GM18519 (cell line): ENCODE measurements around the gene GSDMA.
"Not testable (repeated sequence)": the region's sequence is repeated elsewhere in the genome, so short reads cannot be mapped to it uniquely, and the experiment has no call there.

ENCODE experiments used
- ATAC-seq: cut with Tn5 transposase; IDR thresholded peaks from one replicate; pipeline ENCODE4 v1.9.1; 2021; ENCODE audit warnings: mild to moderate bottlenecking, moderate library complexity; ENCODE audit not compliant: unreplicated experiment, low FRiP score

GSDMA gene

GRCh38 chr17:39988206-39988810 lies 25.5 kb downstream of the GSDMA start:
- no peak for ATAC-seq

- no peak for ATAC-seq
Observed at GRCh38 chr17:39994448-39994847, 31.6 kb downstream of the GSDMA start.

- ATAC-seq = no peak
Observed at GRCh38 chr17:39995438-39995837, 32.6 kb downstream of the GSDMA start.

- no peak for ATAC-seq
Observed at GRCh38 chr17:39996162-39996561, 33.4 kb downstream of the GSDMA start.

- ATAC-seq = no peak
Observed at GRCh38 chr17:39996800-39997199, 34.0 kb downstream of the GSDMA start.

- ATAC-seq = no peak
Observed at GRCh38 chr17:39997543-39997942, 34.7 kb downstream of the GSDMA start.

GRCh38 chr17:39999067-39999466 lies 36.3 kb downstream of the GSDMA start:
- ATAC-seq = no peak

GRCh38 chr17:40000161-40000560 lies 37.4 kb downstream of the GSDMA start:
- no peak for ATAC-seq

- not testable (repeated sequence) for ATAC-seq
Observed at GRCh38 chr17:40001335-40001734, 38.5 kb downstream of the GSDMA start.

GRCh38 chr17:40004072-40004471 lies 41.3 kb downstream of the GSDMA start:
- ATAC-seq = no peak

GRCh38 chr17:40004712-40005111 lies 41.9 kb downstream of the GSDMA start:
- ATAC-seq = no peak

- no peak for ATAC-seq
Observed at GRCh38 chr17:40005520-40005919, 42.7 kb downstream of the GSDMA start.

- not testable (repeated sequence) for ATAC-seq
Observed at GRCh38 chr17:40010946-40011500, 48.2 kb downstream of the GSDMA start.

- ATAC-seq = not testable (repeated sequence)
Observed at GRCh38 chr17:40012017-40012647, 49.3 kb downstream of the GSDMA start.

- ATAC-seq = no peak
Observed at GRCh38 chr17:40014375-40014980, 51.7 kb downstream of the GSDMA start.

GRCh38 chr17:40015005-40015997 lies 52.5 kb downstream of the GSDMA start, which contains the start of gene CSF3:
Gene CSF3 (plus strand): TSS chr17:40015440. CDS start chr17:40015475, 35 bp downstream.
- no peak for ATAC-seq

GRCh38 chr17:40015998-40016985 lies 53.5 kb downstream of the GSDMA start:
- ATAC-seq = no peak

- no peak for ATAC-seq
Observed at GRCh38 chr17:40017422-40018080, 54.7 kb downstream of the GSDMA start.
